ENCODE measurements around the gene CMTM7.
A peak's percentile ranks its signal among the peaks of the same experiment; 100 is the strongest.

The CMTM7 gene

GRCh38 chr3:32414522-32415202, 23.0 kb downstream of the CMTM7 start:
- no peak for DNase-seq

- no peak for DNase-seq
Measured at GRCh38 chr3:32419742-32420125, 28.1 kb downstream of the CMTM7 start.

- peak; percentile 11 for DNase-seq
Measured at GRCh38 chr3:32420126-32421038, 28.7 kb downstream of the CMTM7 start.

- DNase-seq = no peak
Measured at GRCh38 chr3:32421185-32421584, 29.5 kb downstream of the CMTM7 start.

- peak; percentile 17 for DNase-seq
Measured at GRCh38 chr3:32421991-32422859, 30.6 kb downstream of the CMTM7 start.

GRCh38 chr3:32422943-32423342, 31.3 kb downstream of the CMTM7 start:
- peak; percentile 15 for DNase-seq

GRCh38 chr3:32423534-32423933, 31.9 kb downstream of the CMTM7 start:
- no peak for DNase-seq

- peak; percentile 15 for DNase-seq
Measured at GRCh38 chr3:32423956-32424557, 32.4 kb downstream of the CMTM7 start.

- no peak for DNase-seq
Measured at GRCh38 chr3:32424581-32425250, 33.1 kb downstream of the CMTM7 start.

- DNase-seq = no peak
Measured at GRCh38 chr3:32428092-32429068, 36.7 kb downstream of the CMTM7 start.

GRCh38 chr3:32430900-32431299, 39.2 kb downstream of the CMTM7 start:
- no peak for DNase-seq

- DNase-seq = no peak
Measured at GRCh38 chr3:32431481-32431880, 39.8 kb downstream of the CMTM7 start.

GRCh38 chr3:32432045-32432710, 40.5 kb downstream of the CMTM7 start:
- DNase-seq = no peak

GRCh38 chr3:32432711-32433530, 41.3 kb downstream of the CMTM7 start:
- no peak for DNase-seq

- no peak for DNase-seq
Measured at GRCh38 chr3:32434206-32434605, 42.6 kb downstream of the CMTM7 start.

GRCh38 chr3:32435911-32436815, 44.5 kb downstream of the CMTM7 start:
- DNase-seq = no peak

- no peak for DNase-seq
Measured at GRCh38 chr3:32436816-32437189, 45.1 kb downstream of the CMTM7 start.

- DNase-seq = no peak
Measured at GRCh38 chr3:32437896-32438295, 46.2 kb downstream of the CMTM7 start.

Data from NCI-H510A treated with DMSO at 0.1 percent for 48 hours (cell line).